CD4-positive, CD25-positive, alpha-beta regulatory T cell (primary cell): ENCODE data around the gene FBXL15. TPM values are rescaled to one million over a fixed set of nuclear protein-coding genes. Genes with fewer than 3 reads are reported as not detected.

Source experiments
- ATAC-seq, 2 donors: fragments of 150-1000 bp; cut with Tn5 transposase; one replicate each; pipeline ENCODE4 v1.10.0; 2021; ENCODE audit warnings: low read depth in 2 of 2, moderate number of reproducible peaks in 2 of 2, moderate library complexity in 1 of 2
- DNase-seq, 3 donors: peaks; one replicate each; pipeline versions ENCODE4 v3.0.0 to v3.0.0-alpha.2; 2012 to 2022; ENCODE audit warnings: mixed read lengths in 1 of 3
- H3K27ac ChIP-seq: one replicate; pipeline ENCODE4 v1.7.0; 2013; ENCODE audit warnings: mild to moderate bottlenecking, low read length; ENCODE audit not compliant: insufficient read depth, poor library complexity, severe bottlenecking
- H3K27me3 ChIP-seq: one replicate; pipeline ENCODE4 v1.7.0; 2013; ENCODE audit warnings: low read length; ENCODE audit not compliant: control insufficient read depth, insufficient read depth
- H3K36me3 ChIP-seq: one replicate; pipeline ENCODE4 v1.7.0; 2013; ENCODE audit warnings: mild to moderate bottlenecking, low read length, moderate library complexity; ENCODE audit not compliant: control insufficient read depth, insufficient read depth
- H3K4me1 ChIP-seq: 2 replicates; pipeline ENCODE4 v1.7.0; 2013; ENCODE audit warnings: mild to moderate bottlenecking, low read length; ENCODE audit not compliant: insufficient read depth, control insufficient read depth, poor library complexity, severe bottlenecking
- H3K4me3 ChIP-seq: one replicate; pipeline ENCODE4 v1.7.0; 2013; ENCODE audit warnings: low read depth, mild to moderate bottlenecking, low read length, moderate library complexity
- H3K9me3 ChIP-seq, 2 experiments: 1 replicate in 1 of 2; 2 replicates in 1 of 2; pipeline ENCODE4 v1.7.0; 2013; ENCODE audit warnings: low read length in 2 of 2, mild to moderate bottlenecking in 1 of 2, moderate library complexity in 1 of 2; ENCODE audit not compliant: control insufficient read depth in 2 of 2
- H3K27ac Mint-ChIP-seq, 3 donors: one replicate each; pipeline ENCODE4 v1.8.0; 2020 to 2022; ENCODE audit warnings: mild to moderate bottlenecking in 3 of 3, mixed read lengths in 3 of 3, moderate library complexity in 2 of 3
- H3K27me3 Mint-ChIP-seq: one replicate; pipeline ENCODE4 v1.8.0; 2022; ENCODE audit warnings: mild to moderate bottlenecking, mixed read lengths
- H3K36me3 Mint-ChIP-seq: one replicate; pipeline ENCODE4 v1.8.0; 2020; ENCODE audit warnings: mixed read lengths
- H3K4me1 Mint-ChIP-seq, 4 donors: one replicate each; pipeline ENCODE4 v1.8.0; 2020 to 2022; ENCODE audit warnings: mixed read lengths in 4 of 4, mild to moderate bottlenecking in 1 of 4
- H3K4me3 Mint-ChIP-seq, 4 donors: one replicate each; pipeline ENCODE4 v1.8.0; 2020 to 2022; ENCODE audit warnings: mild to moderate bottlenecking in 4 of 4, mixed read lengths in 4 of 4, moderate library complexity in 3 of 4
- H3K9me3 Mint-ChIP-seq, 7 donors: one replicate each; pipeline ENCODE4 v1.8.0; 2020 to 2022; ENCODE audit warnings: mixed read lengths in 7 of 7, mild to moderate bottlenecking in 3 of 7, moderate library complexity in 2 of 7
- polyA plus RNA-seq, 4 donors: library from polyadenylated mRNA; unstranded; fragments of 300-500 nt; fragmentation: Illumina TruSeq; gene quantifications; one replicate each; pipeline ENCODE4 v1.2.3, GENCODE V29; 2021
- total RNA-seq: library from RNA; stranded (reverse); gene quantifications from one replicate; pipeline ENCODE4 v1.2.3, GENCODE V29; 2022

FBXL15 gene
- 12.8 TPM for total RNA-seq
- polyA plus RNA-seq = 10 to 100 TPM; 25.2 to 40.1 (median 32.1) TPM

- peak within 1 kb of the TSS; percentile 91 for H3K4me3 ChIP-seq
- peaks cover 7% of the 10 kb centered on the region for H3K27me3 ChIP-seq
- Mint-ChIP-seq H3K27me3 (peaks cover 20% of the 10 kb centered on the region), H3K36me3 (no peaks in the 10 kb centered on the region), H3K4me1 (peaks cover 0 to 47% (median 18%) of the 10 kb centered on the region in 4 donors), H3K4me3 (peak within 1 kb of the TSS; percentile 93 to 98 (median 96)), H3K9me3 (peaks cover 0 to 4% (median 0%) of the 10 kb centered on the region in 7 donors), H3K27ac (peak within 1 kb of the TSS; percentile 93 to 98 (median 93))
- peak within 1 kb of the TSS; percentile 79 for H3K27ac ChIP-seq
- no peaks in the 10 kb centered on the region for H3K9me3 ChIP-seq
- peaks cover 44% of the 10 kb centered on the region for H3K4me1 ChIP-seq
- DNase-seq (peak; percentile 88 to 96 (median 93)), ATAC-seq (peak; percentile 76 to 77)
- peaks cover 3% of the 10 kb centered on the region for H3K36me3 ChIP-seq
Observed at GRCh38 chr10:102420714-102421506, at the start of gene FBXL15. TSS of gene FBXL15 (plus strand) at chr10:102420836. CDS start at chr10:102421130, 294 bp downstream.

- DNase-seq = no peak
- no peaks in the 10 kb centered on the region for H3K4me1 ChIP-seq
Observed at GRCh38 chr10:102371295-102371694, 49.3 kb upstream of the FBXL15 start.

GRCh38 chr10:102375250-102375649 is 45.4 kb upstream of the FBXL15 start:
- no peak for ATAC-seq
- peaks cover 80% of the 10 kb centered on the region for H3K36me3 ChIP-seq

More at GRCh38 chr10:102371295-102371694, 49.3 kb upstream of the FBXL15 start:
- ATAC-seq = no peak
- Histone ChIP-seq H3K27ac (no peak overlapping the region), H3K4me3 (no peak overlapping the region), H3K27me3 (no peaks in the 10 kb centered on the region), H3K36me3 (peaks cover 90% of the 10 kb centered on the region), H3K9me3 (no peaks in the 10 kb centered on the region)
- H3K9me3 Mint-ChIP-seq = no peaks in the 10 kb centered on the region
- peaks cover 4% of the 10 kb centered on the region for H3K27me3 Mint-ChIP-seq
- peaks cover 0 to 6% (median 1%) of the 10 kb centered on the region in 4 donors for H3K4me1 Mint-ChIP-seq
- H3K4me3 Mint-ChIP-seq = no peak overlapping the region
- H3K36me3 Mint-ChIP-seq = peaks cover 65% of the 10 kb centered on the region
- no peak overlapping the region for H3K27ac Mint-ChIP-seq

GRCh38 chr10:102375867-102376266 is 44.8 kb upstream of the FBXL15 start:
- Histone ChIP-seq H3K4me1 (no peaks in the 10 kb centered on the region), H3K27me3 (no peaks in the 10 kb centered on the region), H3K9me3 (no peaks in the 10 kb centered on the region), H3K27ac (no peak overlapping the region), H3K4me3 (no peak overlapping the region), H3K36me3 (peaks cover 79% of the 10 kb centered on the region)
- peaks cover 44% of the 10 kb centered on the region for H3K36me3 Mint-ChIP-seq
- no peak for ATAC-seq
- H3K4me1 Mint-ChIP-seq = peaks cover 0 to 6% (median 0%) of the 10 kb centered on the region in 4 donors
- H3K4me3 Mint-ChIP-seq = no peak overlapping the region
- H3K27me3 Mint-ChIP-seq = no peaks in the 10 kb centered on the region
- DNase-seq = no peak
- H3K9me3 Mint-ChIP-seq = peaks cover 0 to 3% (median 0%) of the 10 kb centered on the region in 7 donors
- H3K27ac Mint-ChIP-seq = no peak overlapping the region

More at GRCh38 chr10:102375250-102375649, 45.4 kb upstream of the FBXL15 start:
- Mint-ChIP-seq H3K27me3 (no peaks in the 10 kb centered on the region), H3K4me3 (no peak overlapping the region), H3K36me3 (peaks cover 47% of the 10 kb centered on the region), H3K27ac (no peak overlapping the region), H3K9me3 (peaks cover 0 to 3% (median 0%) of the 10 kb centered on the region in 7 donors), H3K4me1 (peaks cover 0 to 6% (median 0%) of the 10 kb centered on the region in 4 donors)
- Histone ChIP-seq H3K4me1 (no peaks in the 10 kb centered on the region), H3K27ac (no peak overlapping the region), H3K27me3 (no peaks in the 10 kb centered on the region), H3K4me3 (no peak overlapping the region), H3K9me3 (no peaks in the 10 kb centered on the region)
- DNase-seq = peak in 1 of 3 donors; percentile 4

GRCh38 chr10:102376901-102377300 is 43.7 kb upstream of the FBXL15 start:
- H3K9me3 Mint-ChIP-seq = peaks cover 0 to 3% (median 0%) of the 10 kb centered on the region in 7 donors
- no peak for ATAC-seq
- no peak overlapping the region for H3K27ac ChIP-seq
- no peak overlapping the region for H3K4me3 Mint-ChIP-seq
- H3K27me3 ChIP-seq = no peaks in the 10 kb centered on the region
- H3K27ac Mint-ChIP-seq = peak overlapping the region in 2 of 3 donors; percentile 20 to 36
- H3K9me3 ChIP-seq = no peaks in the 10 kb centered on the region
- H3K36me3 ChIP-seq = peaks cover 75% of the 10 kb centered on the region
- H3K4me1 Mint-ChIP-seq = peaks cover 0 to 6% (median 0%) of the 10 kb centered on the region in 4 donors
- no peaks in the 10 kb centered on the region for H3K27me3 Mint-ChIP-seq
- H3K36me3 Mint-ChIP-seq = peaks cover 46% of the 10 kb centered on the region
- no peak overlapping the region for H3K4me3 ChIP-seq
- H3K4me1 ChIP-seq = no peaks in the 10 kb centered on the region
- no peak for DNase-seq

GRCh38 chr10:102379383-102379782 is 41.3 kb upstream of the FBXL15 start:
- H3K4me1 ChIP-seq = no peaks in the 10 kb centered on the region
- Mint-ChIP-seq H3K4me3 (no peak overlapping the region), H3K27me3 (no peaks in the 10 kb centered on the region), H3K4me1 (no peaks in the 10 kb centered on the region), H3K9me3 (peaks cover 0 to 3% (median 0%) of the 10 kb centered on the region in 7 donors), H3K27ac (no peak overlapping the region), H3K36me3 (peaks cover 40% of the 10 kb centered on the region)
- no peak overlapping the region for H3K27ac ChIP-seq
- H3K36me3 ChIP-seq = peaks cover 63% of the 10 kb centered on the region
- no peaks in the 10 kb centered on the region for H3K27me3 ChIP-seq
- no peak overlapping the region for H3K4me3 ChIP-seq
- ATAC-seq (no peak), DNase-seq (no peak)
- no peaks in the 10 kb centered on the region for H3K9me3 ChIP-seq

GRCh38 chr10:102381983-102382382 is 38.7 kb upstream of the FBXL15 start:
- Mint-ChIP-seq H3K36me3 (peaks cover 28% of the 10 kb centered on the region), H3K4me3 (no peak overlapping the region)

More at GRCh38 chr10:102381983-102382382, 38.7 kb upstream of the FBXL15 start:
- Histone ChIP-seq H3K4me3 (no peak overlapping the region), H3K4me1 (no peaks in the 10 kb centered on the region), H3K27ac (no peak overlapping the region), H3K27me3 (no peaks in the 10 kb centered on the region), H3K36me3 (peaks cover 39% of the 10 kb centered on the region), H3K9me3 (no peaks in the 10 kb centered on the region)
- H3K4me1 Mint-ChIP-seq = peaks cover 0 to 6% (median 0%) of the 10 kb centered on the region in 4 donors
- H3K27ac Mint-ChIP-seq = peak overlapping the region in 1 of 3 donors; percentile 41
- DNase-seq (no peak), ATAC-seq (no peak)
- H3K9me3 Mint-ChIP-seq = peaks cover 0 to 3% (median 0%) of the 10 kb centered on the region in 7 donors
- no peaks in the 10 kb centered on the region for H3K27me3 Mint-ChIP-seq
